ENCODE results near the gene PROX1.

PROX1 gene

GRCh38 chr1:214021321-214021720 lies 33.5 kb downstream of the PROX1 start:
- no peak for DNase-seq (ENCODE audit: low spot score)

DNA sequence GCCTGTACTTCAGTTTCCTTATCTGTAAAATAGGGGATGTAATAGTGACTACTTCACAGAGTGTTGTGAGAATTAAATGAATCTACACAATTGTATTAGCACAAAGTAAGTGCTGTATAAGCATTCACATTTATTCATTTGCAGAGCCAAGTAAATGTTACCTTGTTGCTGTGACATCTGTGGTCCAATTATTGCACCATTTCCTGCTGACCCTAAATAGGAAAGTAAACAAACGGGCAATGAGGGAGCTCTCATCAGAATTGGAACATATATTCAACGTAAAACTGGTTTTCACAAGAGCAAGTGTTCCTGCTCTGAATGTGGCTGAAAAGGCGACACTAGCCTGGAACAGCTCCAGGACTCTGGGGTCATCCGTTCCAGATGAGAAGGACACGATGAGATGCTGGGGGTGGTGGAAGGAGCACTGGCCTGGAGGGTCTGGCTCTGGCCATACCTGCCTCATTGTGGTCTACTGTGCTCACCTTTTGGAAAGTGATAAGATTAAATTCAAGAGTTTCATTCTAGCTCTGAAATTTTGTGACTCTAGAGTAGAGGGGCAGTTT lies 34.5 kb downstream of the PROX1 start:
- DNase-seq (ENCODE audit: low spot score): no peak

DNA sequence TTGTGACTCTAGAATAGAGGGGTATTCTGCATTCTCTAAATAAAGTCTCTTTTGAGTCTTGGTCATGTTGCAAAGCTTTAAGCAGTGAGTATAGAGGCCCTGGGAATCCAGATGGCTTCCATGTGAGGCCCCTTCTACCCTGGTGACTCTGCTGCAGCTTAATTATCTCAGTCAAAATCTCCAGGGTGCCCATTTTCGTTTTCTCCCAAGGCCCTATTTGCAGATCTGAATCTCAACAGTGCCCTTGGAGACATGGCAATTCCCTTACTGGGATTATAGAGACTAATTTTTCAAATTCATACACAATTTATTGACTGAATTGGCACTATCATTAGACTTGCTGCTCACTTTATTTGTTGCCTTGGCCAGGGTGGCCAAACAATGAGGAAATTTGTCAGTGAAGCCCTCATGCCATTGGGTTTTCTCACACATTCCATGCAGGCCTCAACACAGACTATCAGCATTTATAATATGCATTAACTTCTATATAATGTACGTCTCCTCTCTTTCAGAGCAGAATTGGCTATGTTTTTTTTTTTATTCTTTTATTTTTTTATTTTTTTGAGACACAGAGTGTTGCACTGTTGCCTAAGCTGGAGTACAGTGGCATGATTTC lies 35.1 kb downstream of the PROX1 start:
- DNase-seq (ENCODE audit: low spot score): no peak

GRCh38 chr1:214026985-214027384 lies 39.2 kb downstream of the PROX1 start:
- DNase-seq (ENCODE audit: low spot score): no peak

GRCh38 chr1:214027498-214027897 lies 39.7 kb downstream of the PROX1 start:
- no peak for DNase-seq (ENCODE audit: low spot score)

DNA sequence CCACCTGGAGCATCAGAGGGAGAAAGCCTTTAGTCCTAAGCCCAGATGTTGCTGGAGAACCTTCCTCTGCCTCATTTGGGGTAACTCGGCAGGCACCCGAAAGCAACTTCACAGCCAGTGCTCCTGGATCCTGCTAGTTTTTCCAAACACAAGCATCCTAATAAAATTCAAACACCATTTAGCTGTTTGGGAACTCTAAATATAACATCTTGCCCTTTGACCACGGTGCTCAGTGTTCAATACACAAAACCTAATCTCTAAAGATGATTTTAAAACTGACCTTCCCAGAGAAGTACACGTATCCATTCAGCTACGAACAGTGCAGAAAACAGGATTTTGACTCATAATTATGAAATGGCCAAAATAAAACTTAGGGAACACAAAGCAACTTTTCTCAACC lies 40.3 kb downstream of the PROX1 start:
- DNase-seq (ENCODE audit: low spot score): no peak

DNA sequence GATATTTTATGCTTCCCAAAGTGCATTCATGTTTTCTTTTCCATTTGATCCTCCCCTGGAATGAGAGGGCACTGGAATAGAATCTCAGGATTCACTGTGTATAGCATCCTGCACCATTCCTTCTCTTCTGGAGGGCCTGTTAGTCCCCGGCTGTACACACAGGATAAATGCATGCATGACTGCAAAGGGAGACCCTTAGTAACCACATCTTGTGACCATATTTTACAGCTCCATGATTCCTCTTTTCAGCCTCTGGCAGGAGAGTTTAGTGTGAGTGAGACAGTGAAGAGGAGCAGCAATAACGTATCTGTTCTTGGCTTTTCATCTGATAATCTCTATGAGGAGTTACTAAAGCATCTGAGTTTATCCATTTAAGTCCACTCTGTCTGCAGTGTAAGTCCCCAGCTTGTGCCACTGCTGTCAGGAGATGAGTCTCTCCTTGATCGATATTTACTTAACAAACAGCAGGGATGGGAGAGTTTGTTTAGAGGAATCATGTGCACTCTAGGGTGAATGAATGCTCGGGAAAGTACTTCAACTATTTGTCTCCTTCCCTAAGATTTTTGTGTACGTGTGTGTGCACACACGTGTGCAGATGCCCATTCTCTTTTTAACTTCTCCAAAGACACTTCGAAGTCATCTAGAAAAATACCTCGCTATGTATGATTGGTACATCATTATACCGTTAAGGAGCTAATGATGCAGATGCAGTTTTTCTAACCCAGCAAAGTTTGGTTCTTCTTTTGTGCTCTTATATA lies 41.1 kb downstream of the PROX1 start:
- DNase-seq (ENCODE audit: low spot score): no peak

DNA sequence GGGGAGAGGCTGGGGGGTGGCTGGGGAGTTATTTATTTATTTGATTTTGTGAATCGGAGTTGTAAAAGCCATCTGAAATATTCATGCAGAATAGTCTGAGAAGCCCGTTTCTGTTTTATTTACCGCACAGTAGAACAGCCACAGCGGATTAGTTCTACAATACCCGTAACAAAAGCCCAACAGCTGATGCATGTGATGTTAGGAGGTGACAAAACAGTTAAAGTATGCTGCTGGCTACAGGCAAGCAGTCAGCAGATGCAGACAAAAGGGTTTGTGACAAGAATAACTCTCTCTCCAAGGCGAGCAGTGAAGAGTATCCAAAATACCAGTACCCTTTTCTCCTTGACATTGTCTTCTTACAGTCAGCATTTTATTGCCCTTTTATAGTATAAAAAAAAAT lies 42.0 kb downstream of the PROX1 start:
- no peak for DNase-seq (ENCODE audit: low spot score)

DNA sequence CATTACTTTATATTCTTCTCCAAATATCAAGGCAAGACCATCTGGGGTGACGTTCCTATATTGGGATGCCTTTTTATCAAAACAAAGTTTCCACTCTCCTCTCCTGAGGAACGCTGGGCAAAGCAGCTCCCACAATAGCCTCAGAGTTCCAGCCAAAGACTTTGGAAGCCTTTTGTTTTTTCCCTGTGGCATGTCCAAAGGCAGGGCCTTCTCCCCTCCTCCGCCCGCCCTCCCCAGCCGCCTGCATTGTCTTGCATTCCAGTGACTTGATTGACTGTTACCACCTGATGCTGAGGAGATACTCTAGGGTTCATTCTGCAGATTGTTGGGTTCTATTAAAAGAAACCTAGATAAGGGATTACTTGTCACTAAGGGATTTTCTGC lies 43.5 kb downstream of the PROX1 start:
- no peak for DNase-seq (ENCODE audit: low spot score)

DNA sequence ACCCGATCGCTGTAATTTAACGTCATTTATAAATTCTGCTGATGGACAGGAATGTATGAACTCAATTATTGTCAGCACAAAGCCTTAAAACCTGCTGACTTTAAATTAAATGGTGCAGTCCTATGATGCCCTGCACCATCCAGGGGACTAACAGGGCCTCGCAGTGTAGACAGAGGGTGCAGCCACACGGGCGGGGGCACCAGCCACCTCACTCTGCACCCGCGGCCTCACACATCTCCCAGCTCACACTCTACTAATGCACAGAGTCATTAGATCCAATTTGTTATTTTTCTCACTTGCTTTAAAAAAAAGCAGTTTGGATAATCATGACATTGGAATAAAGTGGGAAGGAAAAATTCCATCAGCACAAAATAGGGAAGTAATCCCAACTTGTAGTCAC lies 49.7 kb downstream of the PROX1 start:
- no peak for DNase-seq (ENCODE audit: low spot score)

GRCh38 chr1:214039394-214040018 lies 51.7 kb downstream of the PROX1 start:
- no peak for DNase-seq (ENCODE audit: low spot score)

GRCh38 chr1:214043167-214043566 lies 55.4 kb downstream of the PROX1 start:
- no peak for DNase-seq (ENCODE audit: low spot score)

GRCh38 chr1:214044438-214045214 lies 56.9 kb downstream of the PROX1 start:
- no peak for DNase-seq (ENCODE audit: low spot score)

DNA sequence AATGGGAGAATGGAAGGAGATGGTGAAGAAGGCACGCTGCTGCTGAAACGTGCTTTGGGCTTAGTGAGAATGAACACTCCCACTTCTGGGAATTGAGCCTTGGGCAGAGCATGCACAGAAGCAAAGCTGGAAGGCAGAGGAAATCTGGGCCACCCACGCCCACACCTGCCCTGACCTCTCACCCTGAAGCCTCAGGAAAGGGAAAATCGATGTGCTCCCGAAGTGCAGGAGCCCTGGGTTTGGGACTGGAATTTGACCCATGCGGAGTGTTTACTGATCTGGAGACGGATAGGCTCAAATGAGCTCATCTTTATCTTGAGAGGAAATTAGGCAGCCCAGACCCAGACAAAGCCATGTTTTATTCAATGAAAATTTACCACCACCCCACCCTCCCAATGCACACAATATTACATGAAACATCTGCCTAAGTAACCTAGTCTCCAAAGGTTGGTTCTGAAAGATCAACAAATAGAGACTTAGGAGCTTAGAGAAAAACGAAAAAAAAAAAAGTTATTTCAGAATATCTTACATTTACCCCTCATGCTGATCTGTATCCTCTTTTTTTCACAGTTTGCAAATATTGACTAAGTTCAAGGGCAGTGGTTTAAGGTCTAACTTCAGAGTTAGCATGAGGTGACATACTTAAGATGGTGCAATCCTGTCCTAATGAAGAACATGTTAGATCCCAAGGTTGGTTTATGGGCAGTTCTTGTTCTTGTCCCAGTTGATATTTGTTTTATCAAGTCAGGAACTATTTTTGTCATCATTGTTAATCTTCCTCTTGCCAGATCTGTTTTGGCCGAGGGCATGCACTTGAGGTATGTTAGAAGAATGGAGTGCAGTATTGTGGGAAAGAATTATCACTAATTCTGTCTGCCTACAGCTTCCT lies 63.0 kb downstream of the PROX1 start:
- no peak for DNase-seq (ENCODE audit: low spot score)

DNA sequence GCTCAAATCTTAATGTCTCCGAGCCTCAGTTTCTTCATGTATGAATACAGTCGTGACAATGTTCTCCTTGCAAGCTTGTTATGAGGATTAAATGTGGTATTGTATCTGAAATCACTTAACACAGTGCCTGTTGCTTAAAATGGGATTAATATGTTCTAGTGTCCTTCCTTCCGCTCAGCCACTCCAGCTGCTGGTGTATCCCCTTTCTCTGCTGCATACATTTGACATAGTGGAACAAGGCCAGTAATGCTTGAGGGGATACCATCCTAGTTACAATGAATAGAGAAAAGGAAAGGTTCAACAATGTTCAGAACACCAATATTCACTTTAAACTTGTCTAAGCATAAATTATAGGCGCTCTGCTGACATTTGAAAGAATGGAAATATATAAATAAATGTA lies 64.0 kb downstream of the PROX1 start:
- no peak for DNase-seq (ENCODE audit: low spot score)

- DNase-seq (ENCODE audit: low spot score): no peak
Measured at GRCh38 chr1:214058076-214058475, 70.3 kb downstream of the PROX1 start.

DNA sequence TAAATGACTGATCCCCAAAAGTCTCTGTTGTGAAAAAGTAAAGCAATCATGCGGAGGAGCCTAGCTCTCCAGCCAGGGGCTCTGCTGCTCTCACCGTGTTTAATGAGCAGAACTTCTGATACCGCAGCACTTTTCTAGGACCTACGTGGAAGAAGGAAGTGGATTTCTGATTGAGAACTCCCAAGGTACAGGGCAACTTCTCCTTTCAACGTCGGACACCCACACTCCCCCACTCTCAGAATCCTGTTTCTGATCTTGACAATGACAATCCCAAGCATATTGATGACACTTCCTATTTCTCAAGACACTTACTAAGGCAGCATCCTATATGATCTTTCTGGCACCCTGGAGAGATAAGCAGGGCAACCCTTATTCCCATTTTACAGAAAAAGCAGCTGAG lies 78.4 kb downstream of the PROX1 start:
- DNase-seq (ENCODE audit: low spot score): no peak

- DNase-seq (ENCODE audit: low spot score): no peak
Measured at GRCh38 chr1:214066936-214067335, 79.2 kb downstream of the PROX1 start.

GRCh38 chr1:214067397-214067796 lies 79.6 kb downstream of the PROX1 start:
- no peak for DNase-seq (ENCODE audit: low spot score)

GRCh38 chr1:214067853-214068703 lies 80.3 kb downstream of the PROX1 start:
- DNase-seq (ENCODE audit: low spot score): no peak
